Upper lobe of left lung (tissue), 6 donors: ENCODE data around the gene FNDC3B. TPM values are rescaled to one million over a fixed set of nuclear protein-coding genes. Genes with fewer than 3 reads are reported as not detected.

ENCODE experiments used
- ATAC-seq, 2 donors: fragments of 200-7000 bp; cut with Tn5 transposase; one replicate each; pipeline ENCODE4 v1.9.1; 2022; ENCODE audit warnings: mild to moderate bottlenecking in 2 of 2, moderate library complexity in 2 of 2; ENCODE audit not compliant: low FRiP score in 2 of 2
- DNase-seq, 2 donors: peaks; one replicate each; pipeline ENCODE4 v3.0.0-alpha.2; 2019 to 2020
- H3K27ac ChIP-seq, 4 donors: fragments of 200-600 bp; sonication (generic); one replicate each; pipeline ENCODE4 v1.5.1; 2016 to 2019
- H3K27me3 ChIP-seq, 4 donors: fragments of 200-600 bp; sonication (generic); one replicate each; pipeline ENCODE4 v1.5.1; 2017 to 2019
- H3K36me3 ChIP-seq, 4 donors: fragments of 200-600 bp; sonication (generic); one replicate each; pipeline ENCODE4 v1.5.1; 2016 to 2019
- H3K4me1 ChIP-seq, 4 donors: fragments of 200-600 bp; sonication (generic); one replicate each; pipeline ENCODE4 v1.5.1; 2018 to 2019
- H3K4me3 ChIP-seq, 4 donors: fragments of 200-600 bp; sonication (generic); one replicate each; pipeline ENCODE4 v1.5.1; 2017 to 2019; ENCODE audit warnings: mild to moderate bottlenecking in 2 of 4, moderate library complexity in 1 of 4
- H3K9me3 ChIP-seq, 4 donors: fragments of 200-600 bp; sonication (generic); one replicate each; pipeline ENCODE4 v1.5.1; 2018 to 2019
- CTCF ChIP-seq, 6 experiments: fragments of 450-650 bp in 4 of 6; fragments of 200-600 bp in 2 of 6; sonication (generic) in 2 of 6; IDR thresholded peaks; one replicate each; pipeline ENCODE4 v1.5.1; 2016 to 2019; ENCODE audit warnings: antibody characterized with exemption in 6 of 6
- EP300 ChIP-seq, 4 donors: sonication (generic); formaldehyde crosslinking; IDR thresholded peaks; one replicate each; pipeline ENCODE4 v1.5.1; 2017; ENCODE audit warnings: antibody characterized with exemption in 4 of 4, control low read depth in 2 of 4
- POLR2A ChIP-seq, 4 donors: fragments of 450-650 bp; IDR thresholded peaks; one replicate each; pipeline ENCODE4 v1.5.1; 2016 to 2017; ENCODE audit warnings: antibody characterized with exemption in 4 of 4, mild to moderate bottlenecking in 2 of 4
- POLR2AphosphoS5 ChIP-seq, 2 donors: sonication (generic); formaldehyde crosslinking; IDR thresholded peaks; one replicate each; pipeline ENCODE4 v1.5.1; 2017; ENCODE audit warnings: antibody characterized with exemption in 2 of 2
- WGBS, 2 donors: methylation state at CpG; one replicate each; pipeline ENCODE4 v1.1.5; 2017 to 2018; 5-methylcytosine and 5-hydroxymethylcytosine counted together
- total RNA-seq, 6 donors: library from RNA; depleted of rRNA in 4 of 6; stranded (reverse); fragments of >200 nt in 4 of 6; gene quantifications; one replicate each; pipeline versions ENCODE4 v1.1.0 to v1.2.1, GENCODE V29; 2016 to 2021
- donor health status: DM: no; HTN: no; CAD: no; lungs with moderate emphysema.
- donor health status: DM: no; HTN: yes; CAD: no; lungs with severe emphysema.

The FNDC3B gene
- total RNA-seq, 6 donors from 2014 or later: 73.3 to 167 (median 119) TPM

GRCh38 chr3:172410702-172411477, 371.5 kb downstream of the FNDC3B start:
- Histone ChIP-seq H3K4me3 (no peak overlapping the region), H3K27ac (no peak overlapping the region), H3K36me3 (no peaks in the 10 kb centered on the region), H3K4me1 (no peaks in the 10 kb centered on the region), H3K9me3 (no peaks in the 10 kb centered on the region), H3K27me3 (no peaks in the 10 kb centered on the region)
- TF ChIP-seq EP300 (IDR thresholded peaks at IDR 0.05) (no peak), POLR2A (IDR thresholded peaks at IDR 0.05) (no peak), CTCF (IDR thresholded peaks at IDR 0.05) (no peak), POLR2AphosphoS5 (IDR thresholded peaks at IDR 0.05) (no peak)
- 72 to 87% methylated on average over 4 to 12 of the region's 13 CpGs for WGBS, 2 donors
- peak in 1 of 2 donors; percentile 64 for DNase-seq
- peak; percentile 25 to 43 for ATAC-seq

DNA sequence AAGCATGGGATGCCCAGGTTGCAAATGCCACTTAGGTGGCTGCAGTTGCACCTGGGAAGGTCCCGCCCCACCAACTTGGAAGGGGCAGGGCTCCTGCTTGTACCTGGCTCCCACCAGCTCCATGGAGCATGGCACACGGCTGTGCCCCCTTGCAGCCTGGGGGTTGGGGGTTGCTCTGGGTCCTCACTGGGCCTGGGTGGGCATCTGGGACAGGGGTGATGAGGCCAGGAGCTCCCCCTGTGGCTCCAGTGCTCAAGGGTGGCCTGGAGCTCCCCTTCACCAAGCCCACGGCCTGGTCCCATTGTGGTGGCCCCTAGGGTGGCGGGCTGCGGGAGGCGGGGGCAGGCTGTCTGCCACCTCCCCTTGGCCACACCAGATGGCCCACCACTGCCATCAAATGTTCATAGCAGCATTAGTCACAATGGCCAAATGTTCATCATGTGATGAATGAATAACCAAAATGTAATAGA, 372.1 kb downstream of the FNDC3B start:
- DNase-seq: peak in 1 of 2 donors; percentile 40
- ATAC-seq: peak; percentile 24 to 49
- Histone ChIP-seq H3K27me3 (no peaks in the 10 kb centered on the region), H3K9me3 (no peaks in the 10 kb centered on the region), H3K4me1 (no peaks in the 10 kb centered on the region), H3K27ac (no peak overlapping the region), H3K36me3 (no peaks in the 10 kb centered on the region), H3K4me3 (no peak overlapping the region)
- WGBS, 2 donors: 91 to 94% methylated on average over 4 to 6 of the region's 6 CpGs
- TF ChIP-seq EP300 (IDR thresholded peaks at IDR 0.05): no peak
- TF ChIP-seq POLR2AphosphoS5 (IDR thresholded peaks at IDR 0.05): no peak
- TF ChIP-seq CTCF (IDR thresholded peaks at IDR 0.05): no peak
- TF ChIP-seq POLR2A (IDR thresholded peaks at IDR 0.05): no peak

- WGBS, 2 donors: 78 to 79% methylated on average over 4 to 5 of the region's 5 CpGs
- ATAC-seq (no peak), DNase-seq (no peak)
- Histone ChIP-seq H3K4me3 (no peak overlapping the region), H3K27ac (no peak overlapping the region), H3K9me3 (no peaks in the 10 kb centered on the region), H3K27me3 (no peaks in the 10 kb centered on the region), H3K4me1 (no peaks in the 10 kb centered on the region), H3K36me3 (no peaks in the 10 kb centered on the region)
- TF ChIP-seq CTCF (IDR thresholded peaks at IDR 0.05): no peak
- no peak for TF ChIP-seq EP300 (IDR thresholded peaks at IDR 0.05)
- TF ChIP-seq POLR2A (IDR thresholded peaks at IDR 0.05): no peak
- TF ChIP-seq POLR2AphosphoS5 (IDR thresholded peaks at IDR 0.05): no peak
Observed at GRCh38 chr3:172415323-172415722, 375.9 kb downstream of the FNDC3B start.

GRCh38 chr3:172437713-172438112, 398.3 kb downstream of the FNDC3B start:
- ATAC-seq (no peak), DNase-seq (no peak)
- no peak for TF ChIP-seq POLR2AphosphoS5 (IDR thresholded peaks at IDR 0.05)
- TF ChIP-seq POLR2A (IDR thresholded peaks at IDR 0.05): no peak
- TF ChIP-seq EP300 (IDR thresholded peaks at IDR 0.05): no peak
- TF ChIP-seq CTCF (IDR thresholded peaks at IDR 0.05): no peak
- Histone ChIP-seq H3K4me1 (no peaks in the 10 kb centered on the region), H3K27me3 (no peaks in the 10 kb centered on the region), H3K9me3 (peaks cover 0 to 9% (median 4%) of the 10 kb centered on the region in 4 donors), H3K36me3 (no peaks in the 10 kb centered on the region), H3K27ac (no peak overlapping the region), H3K4me3 (no peak overlapping the region)

GRCh38 chr3:172438186-172438585, 398.8 kb downstream of the FNDC3B start:
- DNase-seq (no peak), ATAC-seq (no peak)
- Histone ChIP-seq H3K27ac (no peak overlapping the region), H3K4me1 (no peaks in the 10 kb centered on the region), H3K4me3 (no peak overlapping the region), H3K27me3 (no peaks in the 10 kb centered on the region), H3K9me3 (peaks cover 0 to 4% (median under 1%) of the 10 kb centered on the region in 4 donors), H3K36me3 (no peaks in the 10 kb centered on the region)
- 52 to 53% methylated on average over 4 of the region's 4 CpGs for WGBS, 2 donors
- TF ChIP-seq POLR2AphosphoS5 (IDR thresholded peaks at IDR 0.05): no peak
- no peak for TF ChIP-seq EP300 (IDR thresholded peaks at IDR 0.05)
- TF ChIP-seq POLR2A (IDR thresholded peaks at IDR 0.05): no peak
- TF ChIP-seq CTCF (IDR thresholded peaks at IDR 0.05): no peak
